Gastroesophageal sphincter (tissue), 3 donors: ENCODE data around the gene RIPK4.

Source experiments
- CTCF ChIP-seq, 4 experiments: fragments of 200-600 bp in 2 of 4; fragments of 450-650 bp in 2 of 4; sonication (generic) in 1 of 4; IDR thresholded peaks; one replicate each; pipeline ENCODE4 v1.5.1; 2017 to 2019; ENCODE audit warnings: antibody characterized with exemption in 4 of 4, mild to moderate bottlenecking in 2 of 4, moderate library complexity in 2 of 4
- EP300 ChIP-seq: sonication (generic); formaldehyde crosslinking; IDR thresholded peaks from one replicate; pipeline ENCODE4 v1.6.1; 2017; ENCODE audit warnings: antibody characterized with exemption, mild to moderate bottlenecking
- POLR2A ChIP-seq, 2 donors: fragments of 450-650 bp; IDR thresholded peaks; one replicate each; pipeline ENCODE4 v1.6.1; 2017; ENCODE audit warnings: antibody characterized with exemption in 2 of 2, mild to moderate bottlenecking in 2 of 2, moderate library complexity in 1 of 2
- POLR2AphosphoS5 ChIP-seq: sonication (generic); formaldehyde crosslinking; IDR thresholded peaks from one replicate; pipeline ENCODE4 v1.6.1; 2017; ENCODE audit warnings: antibody characterized with exemption

- TF ChIP-seq CTCF (IDR thresholded peaks at IDR 0.05): no peak
- no peak for TF ChIP-seq POLR2A (IDR thresholded peaks at IDR 0.05)
- no peak for TF ChIP-seq EP300
- no peak for TF ChIP-seq POLR2AphosphoS5
These were observed 4.2 kb upstream of the RIPK4 start for GRCh38 chr21:41770901-41771624.
